HEK293T (cell line): ENCODE measurements around the gene LIN52.
A peak's percentile ranks its signal among the peaks of the same experiment; 100 is the strongest.

ENCODE experiments used
- CTCF ChIA-PET: fragments of 350-600 bp; formaldehyde crosslinking; extraction: SDS; loops from one replicate; lab custom pipeline; 2021; ENCODE audit warnings: antibody characterized with exemption, inconsistent platforms; lab: Yijun Ruan, JAX
- POLR2A ChIA-PET: fragments of 350-600 bp; formaldehyde crosslinking; extraction: SDS; loops from one replicate; lab custom pipeline; 2020; ENCODE audit warnings: antibody characterized with exemption, inconsistent platforms; lab: Yijun Ruan, JAX
- DNase-seq: peaks from one replicate; pipeline ENCODE4 v3.0.0; 2012; ENCODE audit warnings: mixed read lengths; ENCODE audit errors: extremely low spot score
- ARNT ChIP-seq: fragments of 450-650 bp; IDR thresholded peaks from 2 replicates; pipeline ENCODE4 v1.6.1; 2017; ENCODE audit warnings: mild to moderate bottlenecking
- BHLHE40 ChIP-seq: fragments of 450-650 bp; IDR thresholded peaks from 2 replicates; pipeline ENCODE4 v1.6.1; 2016; ENCODE audit warnings: mild to moderate bottlenecking, moderate library complexity, borderline replicate concordance
- CTBP1 ChIP-seq: fragments of 450-650 bp; IDR thresholded peaks from 2 replicates; pipeline ENCODE4 v1.6.1; 2016; ENCODE audit warnings: borderline replicate concordance
- ELF4 ChIP-seq: fragments of 450-650 bp; IDR thresholded peaks from 2 replicates; pipeline ENCODE4 v1.6.1; 2017; ENCODE audit warnings: antibody characterized with exemption
- FOXA1 ChIP-seq: fragments of 450-650 bp; IDR thresholded peaks from 2 replicates; pipeline ENCODE4 v1.6.1; 2016; ENCODE audit warnings: mild to moderate bottlenecking
- FOXK2 ChIP-seq: fragments of 450-650 bp; IDR thresholded peaks from 2 replicates; pipeline ENCODE4 v1.6.1; 2016; ENCODE audit warnings: mild to moderate bottlenecking
- FOXM1 ChIP-seq: fragments of 450-650 bp; IDR thresholded peaks from 2 replicates; pipeline ENCODE4 v1.6.1; 2017; ENCODE audit warnings: mild to moderate bottlenecking, borderline replicate concordance
- HDGF ChIP-seq: fragments of 450-650 bp; IDR thresholded peaks from 2 replicates; pipeline ENCODE4 v1.6.1; 2017; ENCODE audit warnings: antibody characterized with exemption, borderline replicate concordance
- L3MBTL2 ChIP-seq: fragments of 450-650 bp; conservative IDR thresholded peaks from 2 replicates; pipeline ENCODE4 v1.6.1; 2016; ENCODE audit warnings: mild to moderate bottlenecking
- LEF1 ChIP-seq: fragments of 450-650 bp; IDR thresholded peaks from 2 replicates; pipeline ENCODE4 v1.6.1; 2017; ENCODE audit warnings: mild to moderate bottlenecking, borderline replicate concordance
- NFRKB ChIP-seq: fragments of 450-650 bp; IDR thresholded peaks from 2 replicates; pipeline ENCODE4 v1.6.1; 2016; ENCODE audit warnings: mild to moderate bottlenecking, moderate library complexity
- SP1 ChIP-seq: fragments of 450-650 bp; IDR thresholded peaks from 2 replicates; pipeline ENCODE4 v1.6.1; 2017
- SUZ12 ChIP-seq: fragments of 450-650 bp; IDR thresholded peaks from 2 replicates; pipeline ENCODE4 v1.6.1; 2016; ENCODE audit warnings: mild to moderate bottlenecking
- TARDBP ChIP-seq: fragments of 450-650 bp; IDR thresholded peaks from 2 replicates; pipeline ENCODE4 v1.6.1; 2016
- ZNF384 ChIP-seq: fragments of 450-650 bp; IDR thresholded peaks from 2 replicates; pipeline ENCODE4 v1.6.1; 2016
- TF ChIP-seq, protein P1 (sequence below): fragments of 450-650 bp; IDR thresholded peaks from 2 replicates; pipeline ENCODE4 v1.6.1; 2016

Gene LIN52

GRCh38 chr14:74084277-74085046 is at the start of gene LIN52, which contains the start of gene ALDH6A1:
TSS of gene LIN52 (plus strand) at chr14:74084956. CDS start at chr14:74084975, 19 bp downstream.
TSS of gene ALDH6A1 (minus strand) at chr14:74084453. CDS start at chr14:74084394, 59 bp downstream.
- peak; percentile 98 for DNase-seq
- TF ChIP-seq TARDBP (no peak), ARNT (no peak), L3MBTL2 (no peak; the same call in 1 of the 2 replicates), FOXK2 (peak; percentile 99)
- TF ChIP-seq, protein P1, sequence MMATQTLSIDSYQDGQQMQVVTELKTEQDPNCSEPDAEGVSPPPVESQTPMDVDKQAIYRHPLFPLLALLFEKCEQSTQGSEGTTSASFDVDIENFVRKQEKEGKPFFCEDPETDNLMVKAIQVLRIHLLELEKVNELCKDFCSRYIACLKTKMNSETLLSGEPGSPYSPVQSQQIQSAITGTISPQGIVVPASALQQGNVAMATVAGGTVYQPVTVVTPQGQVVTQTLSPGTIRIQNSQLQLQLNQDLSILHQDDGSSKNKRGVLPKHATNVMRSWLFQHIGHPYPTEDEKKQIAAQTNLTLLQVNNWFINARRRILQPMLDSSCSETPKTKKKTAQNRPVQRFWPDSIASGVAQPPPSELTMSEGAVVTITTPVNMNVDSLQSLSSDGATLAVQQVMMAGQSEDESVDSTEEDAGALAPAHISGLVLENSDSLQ, result peak; percentile 59; the same call in 1 of the 2 replicates
- CTCF ChIA-PET, result interaction anchor here (0.6 to 0.9 kb wide), 3 partner anchors 28 to 167 kb away, joined by 3 to 5 read pairs (median 4); no protein-coding TSS in a partner anchor
- POLR2A ChIA-PET, result interaction anchor here (2.0 to 2.1 kb wide), 2 partner anchors 10 to 11 kb away, joined by 5 to 6 read pairs; no protein-coding TSS in a partner anchor

GRCh38 chr14:74035556-74035955 is 49.2 kb upstream of the LIN52 start:
- ChIA-PET CTCF (interaction anchor here (0.6 kb wide), 1 partner anchor 136 kb away, joined by 3 read pairs; no protein-coding TSS in a partner anchor), POLR2A (interaction anchor here (0.6 to 1.0 kb wide), 2 partner anchors 16 to 184 kb away, joined by 3 to 4 read pairs; partner anchors contain the start of genes BBOF1, ENTPD5 and PTGR2)
- no peak for DNase-seq
- TF ChIP-seq, protein P1, result no peak
- no peak for TF ChIP-seq SP1
- TF ChIP-seq FOXA1, result no peak
- TF ChIP-seq ZNF384, result no peak
- TF ChIP-seq ARNT, result no peak
- no peak for TF ChIP-seq FOXK2
- no peak for TF ChIP-seq L3MBTL2
- TF ChIP-seq CTBP1, result no peak
- no peak for TF ChIP-seq TARDBP
- TF ChIP-seq HDGF, result no peak
- TF ChIP-seq LEF1, result no peak

- ChIA-PET CTCF (interaction anchor here (0.7 kb wide), 1 partner anchor 309 kb away, joined by 4 read pairs; no protein-coding TSS in a partner anchor), POLR2A (no interaction called here)
- TF ChIP-seq ELF4 (no peak), FOXM1 (no peak), CTBP1 (no peak), L3MBTL2 (no peak), SUZ12 (no peak), SP1 (no peak)
- peak; percentile 33 for DNase-seq
These were observed 46.5 kb upstream of the LIN52 start for GRCh38 chr14:74038020-74038859.

- CTCF ChIA-PET, result no interaction called here
- DNase-seq, result no peak
- POLR2A ChIA-PET, result no interaction called here
- TF ChIP-seq FOXK2 (no peak), HDGF (no peak), CTBP1 (no peak), SUZ12 (no peak), FOXM1 (no peak), TARDBP (no peak), L3MBTL2 (no peak), FOXA1 (no peak), SP1 (no peak), BHLHE40 (no peak), ZNF384 (no peak), ARNT (no peak), NFRKB (no peak), ELF4 (no peak)
These were observed 42.5 kb upstream of the LIN52 start for GRCh38 chr14:74042296-74042695.

DNA sequence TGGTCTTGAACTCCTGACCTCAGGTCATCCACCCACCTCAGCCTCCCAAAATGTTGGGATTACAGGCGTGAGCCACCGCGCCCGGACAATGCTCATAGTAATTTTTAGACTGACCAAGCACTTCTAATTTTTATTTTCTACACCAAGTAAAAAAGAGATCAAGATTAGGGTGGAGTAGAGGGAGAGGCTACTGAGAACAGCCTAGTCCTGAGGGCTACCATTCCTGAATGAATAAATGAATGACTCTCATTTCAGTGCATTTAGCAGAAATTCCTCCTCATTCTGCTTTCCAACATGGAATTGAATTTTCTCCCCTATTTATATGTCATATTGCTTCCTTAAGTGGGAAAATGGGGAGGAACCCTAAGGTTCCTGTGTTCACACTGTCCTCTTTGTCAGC is 39.2 kb upstream of the LIN52 start:
- POLR2A ChIA-PET, result no interaction called here
- CTCF ChIA-PET, result no interaction called here

More for the DNA sequence above, 39.2 kb upstream of the LIN52 start:
- DNase-seq, result no peak
- TF ChIP-seq FOXK2, result no peak
- no peak for TF ChIP-seq LEF1
- no peak for TF ChIP-seq NFRKB
- TF ChIP-seq FOXA1, result no peak
- TF ChIP-seq ELF4, result no peak
- TF ChIP-seq L3MBTL2, result no peak
- TF ChIP-seq TARDBP, result no peak
- TF ChIP-seq SP1, result no peak
- no peak for TF ChIP-seq ARNT
- TF ChIP-seq BHLHE40, result no peak
- no peak for TF ChIP-seq HDGF
- TF ChIP-seq ZNF384, result no peak
- no peak for TF ChIP-seq CTBP1
- TF ChIP-seq FOXM1, result no peak
- TF ChIP-seq, protein P1, result no peak
- TF ChIP-seq SUZ12, result no peak
